Activated T-cell treated with anti-CD3 and anti-CD28 coated beads, Interleukin-2, amount 50 U/mL, for 1 hour (primary cell): ENCODE data around the gene MACROD2.

ENCODE experiments used
- DNase-seq: peaks from one replicate; pipeline ENCODE4 v3.0.0-alpha.2; 2020

The MACROD2 gene

GRCh38 chr20:15439551-15439950, 1444.2 kb downstream of the MACROD2 start:
- no peak for DNase-seq

GRCh38 chr20:15440049-15440820, 1444.9 kb downstream of the MACROD2 start:
- DNase-seq: no peak

GRCh38 chr20:15445056-15445840, 1449.9 kb downstream of the MACROD2 start:
- DNase-seq: no peak

GRCh38 chr20:15446373-15446772, 1451.1 kb downstream of the MACROD2 start:
- DNase-seq: no peak

GRCh38 chr20:15447549-15447948, 1452.2 kb downstream of the MACROD2 start:
- no peak for DNase-seq

GRCh38 chr20:15449061-15449460, 1453.7 kb downstream of the MACROD2 start:
- DNase-seq: no peak

- DNase-seq: no peak
Observed at GRCh38 chr20:15451241-15451640, 1455.9 kb downstream of the MACROD2 start.

- DNase-seq: no peak
Observed at GRCh38 chr20:15455279-15455678, 1460.0 kb downstream of the MACROD2 start.

GRCh38 chr20:15461938-15462337, 1466.6 kb downstream of the MACROD2 start:
- no peak for DNase-seq

GRCh38 chr20:15475483-15475882, 1480.2 kb downstream of the MACROD2 start:
- no peak for DNase-seq

GRCh38 chr20:15476186-15476585, 1480.9 kb downstream of the MACROD2 start:
- DNase-seq: no peak

GRCh38 chr20:15476781-15477180, 1481.5 kb downstream of the MACROD2 start:
- no peak for DNase-seq

GRCh38 chr20:15482525-15482924, 1487.2 kb downstream of the MACROD2 start:
- no peak for DNase-seq

GRCh38 chr20:15485519-15485918, 1490.2 kb downstream of the MACROD2 start:
- DNase-seq: no peak

- DNase-seq: no peak
Observed at GRCh38 chr20:15487030-15487429, 1491.7 kb downstream of the MACROD2 start.

- DNase-seq: no peak
Observed at GRCh38 chr20:15487682-15488081, 1492.4 kb downstream of the MACROD2 start.

GRCh38 chr20:15491575-15491974, 1496.3 kb downstream of the MACROD2 start:
- no peak for DNase-seq

GRCh38 chr20:15494851-15495250, 1499.5 kb downstream of the MACROD2 start:
- DNase-seq: no peak

GRCh38 chr20:15496501-15497039, 1501.3 kb downstream of the MACROD2 start:
- no peak for DNase-seq

- DNase-seq: no peak
Observed at GRCh38 chr20:15498926-15499325, 1503.6 kb downstream of the MACROD2 start.

GRCh38 chr20:15506311-15506710, 1511.0 kb downstream of the MACROD2 start:
- no peak for DNase-seq

- DNase-seq: no peak
Observed at GRCh38 chr20:15507151-15507550, 1511.8 kb downstream of the MACROD2 start.

GRCh38 chr20:15511551-15511950, 1516.2 kb downstream of the MACROD2 start:
- DNase-seq: no peak

GRCh38 chr20:15512916-15513315, 1517.6 kb downstream of the MACROD2 start:
- DNase-seq: no peak
